ENCODE data around the gene ARHGAP4. TPM values are rescaled to one million over a fixed set of nuclear protein-coding genes. Genes with fewer than 3 reads are reported as not detected.

Gene ARHGAP4
- total RNA-seq, 1 donor from 2014 or later: 72.2 TPM

- H3K4me3 Mint-ChIP-seq (ENCODE audit: unreplicated experiment): no peak overlapping the region
- TF ChIP-seq CTCF (IDR thresholded peaks at IDR 0.05; ENCODE audit: unreplicated experiment): no peak
These were observed 2.9 kb downstream of the ARHGAP4 start for GRCh38 chrX:153922932-153923857.

GRCh38 chrX:153921511-153922446 is 4.3 kb downstream of the ARHGAP4 start:
- H3K27ac Mint-ChIP-seq (ENCODE audit: unreplicated experiment): no peak overlapping the region
- peaks cover 2% of the 10 kb centered on the region for H3K27me3 Mint-ChIP-seq (ENCODE audit: unreplicated experiment)
- peaks cover 17% of the 10 kb centered on the region for H3K4me1 Mint-ChIP-seq (ENCODE audit: unreplicated experiment)
- H3K4me3 Mint-ChIP-seq (ENCODE audit: unreplicated experiment): no peak overlapping the region
- H3K9me3 Mint-ChIP-seq (ENCODE audit: unreplicated experiment): no peaks in the 10 kb centered on the region
- no peak for TF ChIP-seq CTCF (IDR thresholded peaks at IDR 0.05; ENCODE audit: unreplicated experiment)
- peak; percentile 39 for DNase-seq (ENCODE audit: low spot score)
- H3K36me3 Mint-ChIP-seq (ENCODE audit: low read depth, unreplicated experiment): peaks cover 5% of the 10 kb centered on the region

More at GRCh38 chrX:153922932-153923857, 2.9 kb downstream of the ARHGAP4 start:
- Mint-ChIP-seq H3K36me3 (ENCODE audit: low read depth, unreplicated experiment) (no peaks in the 10 kb centered on the region), H3K27ac (ENCODE audit: unreplicated experiment) (no peak overlapping the region), H3K27me3 (ENCODE audit: unreplicated experiment) (peaks cover 2% of the 10 kb centered on the region), H3K4me1 (ENCODE audit: unreplicated experiment) (peaks cover 17% of the 10 kb centered on the region), H3K9me3 (ENCODE audit: unreplicated experiment) (no peaks in the 10 kb centered on the region)
- DNase-seq (ENCODE audit: low spot score): no peak

- H3K27me3 Mint-ChIP-seq (ENCODE audit: unreplicated experiment): peaks cover 2% of the 10 kb centered on the region
- H3K36me3 Mint-ChIP-seq (ENCODE audit: low read depth, unreplicated experiment): peaks cover 5% of the 10 kb centered on the region
- H3K4me3 Mint-ChIP-seq (ENCODE audit: unreplicated experiment): no peak overlapping the region
- no peak for DNase-seq (ENCODE audit: low spot score)
- peaks cover 17% of the 10 kb centered on the region for H3K4me1 Mint-ChIP-seq (ENCODE audit: unreplicated experiment)
- no peak overlapping the region for H3K27ac Mint-ChIP-seq (ENCODE audit: unreplicated experiment)
- H3K9me3 Mint-ChIP-seq (ENCODE audit: unreplicated experiment): no peaks in the 10 kb centered on the region
- no peak for TF ChIP-seq CTCF (IDR thresholded peaks at IDR 0.05; ENCODE audit: unreplicated experiment)
These were observed 5.0 kb downstream of the ARHGAP4 start for GRCh38 chrX:153921070-153921469.

- Mint-ChIP-seq H3K9me3 (ENCODE audit: unreplicated experiment) (no peaks in the 10 kb centered on the region), H3K27ac (ENCODE audit: unreplicated experiment) (no peak overlapping the region), H3K4me1 (ENCODE audit: unreplicated experiment) (peaks cover 15% of the 10 kb centered on the region), H3K4me3 (ENCODE audit: unreplicated experiment) (no peak overlapping the region), H3K27me3 (ENCODE audit: unreplicated experiment) (no peaks in the 10 kb centered on the region), H3K36me3 (ENCODE audit: low read depth, unreplicated experiment) (peaks cover 5% of the 10 kb centered on the region)
- no peak for DNase-seq (ENCODE audit: low spot score)
- no peak for TF ChIP-seq CTCF (IDR thresholded peaks at IDR 0.05; ENCODE audit: unreplicated experiment)
These were observed 5.5 kb downstream of the ARHGAP4 start for GRCh38 chrX:153920546-153920945.
